Stimulated activated CD4-positive, alpha-beta T cell treated with anti-CD3 and anti-CD28 coated beads, Interleukin-4, amount 100 ng/mL, for 48 hours (primary cell): ENCODE results near the gene RPTOR.
"Not testable (repeated sequence)": the region's sequence is repeated elsewhere in the genome, so short reads cannot be mapped to it uniquely, and the experiment has no call there.

Experiments used
- DNase-seq, 2 donors: peaks; one replicate each; pipeline ENCODE4 v3.0.0-alpha.2; 2020; ENCODE audit warnings: low read depth in 2 of 2

RPTOR gene

GRCh38 chr17:80743181-80743771 is 198.6 kb downstream of the RPTOR start:
- DNase-seq, result peak; percentile 26 to 34

GRCh38 chr17:80743973-80744372 is 199.3 kb downstream of the RPTOR start:
- DNase-seq, result not testable (repeated sequence)

- DNase-seq, result not testable (repeated sequence)
These were observed 200.1 kb downstream of the RPTOR start for GRCh38 chr17:80744725-80745124.

GRCh38 chr17:80745183-80745582 is 200.5 kb downstream of the RPTOR start:
- no peak for DNase-seq

GRCh38 chr17:80746262-80746935 is 201.8 kb downstream of the RPTOR start:
- DNase-seq, result no peak

GRCh38 chr17:80747469-80747868 is 202.8 kb downstream of the RPTOR start:
- DNase-seq, result no peak

- no peak for DNase-seq
These were observed 205.0 kb downstream of the RPTOR start for GRCh38 chr17:80749611-80750010.

- no peak for DNase-seq
These were observed 205.6 kb downstream of the RPTOR start for GRCh38 chr17:80750263-80750662.

GRCh38 chr17:80751070-80751945 is 206.7 kb downstream of the RPTOR start:
- no peak for DNase-seq

- no peak for DNase-seq
These were observed 207.4 kb downstream of the RPTOR start for GRCh38 chr17:80751946-80752581.

GRCh38 chr17:80753685-80754345 is 209.2 kb downstream of the RPTOR start:
- no peak for DNase-seq

GRCh38 chr17:80754846-80755245 is 210.2 kb downstream of the RPTOR start:
- DNase-seq, result no peak

- no peak for DNase-seq
These were observed 211.2 kb downstream of the RPTOR start for GRCh38 chr17:80755650-80756405.

GRCh38 chr17:80758481-80759376 is 214.1 kb downstream of the RPTOR start:
- no peak for DNase-seq

- no peak for DNase-seq
These were observed 214.7 kb downstream of the RPTOR start for GRCh38 chr17:80759377-80759673.

GRCh38 chr17:80760511-80760911 is 215.9 kb downstream of the RPTOR start:
- no peak for DNase-seq

- peak; percentile 58 to 76 for DNase-seq
These were observed 216.7 kb downstream of the RPTOR start for GRCh38 chr17:80761110-80761871.

GRCh38 chr17:80762076-80762475 is 217.4 kb downstream of the RPTOR start:
- DNase-seq, result no peak

GRCh38 chr17:80763293-80763867 is 218.7 kb downstream of the RPTOR start:
- no peak for DNase-seq
